Activated CD8-positive, alpha-beta T cell treated with anti-CD3 and anti-CD28 coated beads, Interleukin-2, amount 10 ng/mL, durations not matched to agents 7 days and 5 days (primary cell): Measurements from ENCODE around the gene NATD1. TPM values are rescaled to one million over a fixed set of nuclear protein-coding genes. Genes with fewer than 3 reads are reported as not detected.
A peak's percentile ranks its signal among the peaks of the same experiment; 100 is the strongest.

Experiments used
- ATAC-seq: fragments of 150-1000 bp; cut with Tn5 transposase; one replicate; pipeline ENCODE4 v1.10.0; 2021; ENCODE audit warnings: moderate library complexity
- CTCF ChIA-PET: fragments of 350-600 bp; sonication (Branson Sonifier 250); formaldehyde crosslinking; loops from one replicate; lab custom pipeline; 2021; ENCODE audit warnings: antibody characterized with exemption; lab: Charles Lee
- POLR2A ChIA-PET: fragments of 350-600 bp; sonication (Branson Sonifier 250); formaldehyde crosslinking; loops from one replicate; lab custom pipeline; 2021; ENCODE audit warnings: antibody characterized with exemption; lab: Charles Lee
- DNase-seq: peaks from one replicate; pipeline ENCODE4 v3.0.0-alpha.2; 2020
- H3K27ac Mint-ChIP-seq: one replicate; pipeline ENCODE4 v1.8.0; 2021; ENCODE audit warnings: mild to moderate bottlenecking, mixed read lengths
- H3K27me3 Mint-ChIP-seq: one replicate; pipeline ENCODE4 v1.8.0; 2021; ENCODE audit warnings: low read depth, mixed read lengths
- H3K36me3 Mint-ChIP-seq: one replicate; pipeline ENCODE4 v1.8.0; 2021; ENCODE audit warnings: low read depth, mixed read lengths
- H3K4me1 Mint-ChIP-seq: one replicate; pipeline ENCODE4 v1.8.0; 2021; ENCODE audit warnings: low read depth, mixed read lengths
- H3K4me3 Mint-ChIP-seq: one replicate; pipeline ENCODE4 v1.8.0; 2021; ENCODE audit warnings: mild to moderate bottlenecking, mixed read lengths
- H3K9me3 Mint-ChIP-seq: one replicate; pipeline ENCODE4 v1.8.0; 2022; ENCODE audit warnings: mixed read lengths; ENCODE audit not compliant: insufficient read depth
- total RNA-seq, 2 experiments: library from RNA; stranded (reverse); gene quantifications; one replicate each; pipeline ENCODE4 v1.2.3, GENCODE V29; 2021

Gene NATD1
- total RNA-seq, 2 experiments from 2014 or later = 1.1 to 1.3 TPM

DNA sequence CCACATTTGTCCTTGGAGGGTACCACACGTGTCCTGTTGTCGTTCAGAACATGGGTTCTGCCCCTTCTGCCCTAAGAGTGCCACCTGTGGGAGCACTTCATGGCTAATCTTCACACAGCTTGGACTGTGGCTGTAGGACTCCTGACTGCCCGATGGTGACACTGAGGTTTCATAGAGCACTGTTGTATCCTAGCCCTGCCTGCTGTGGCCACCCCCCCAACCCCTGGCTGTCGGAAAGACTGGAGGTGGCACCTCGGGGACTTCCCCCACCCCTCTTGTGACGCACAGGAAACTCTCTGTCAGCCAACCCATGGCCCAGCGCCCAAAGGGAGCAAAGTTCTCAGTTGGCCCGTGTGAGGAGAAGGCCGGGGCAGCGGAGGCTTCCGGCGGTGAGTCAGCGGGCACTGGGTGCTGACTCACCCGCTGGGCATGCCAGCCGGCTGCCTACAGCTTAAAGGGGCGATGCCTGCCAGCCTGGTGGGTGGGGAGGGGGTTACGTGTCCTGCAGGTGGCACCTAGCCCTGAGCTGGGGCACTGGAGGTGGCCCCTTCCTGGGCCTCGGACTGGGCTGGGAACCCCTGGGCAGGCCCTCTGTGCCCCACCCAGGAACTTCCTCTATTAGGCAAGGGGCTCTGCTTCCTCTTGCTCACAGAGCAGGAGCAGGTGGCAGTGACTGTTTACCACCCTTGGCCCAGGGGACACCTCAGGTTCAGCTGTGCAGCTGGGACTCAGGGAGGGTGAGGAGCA is 34.7 kb upstream of the NATD1 start:
- Mint-ChIP-seq H3K9me3 (no peaks in the 10 kb centered on the region), H3K36me3 (peaks cover 24% of the 10 kb centered on the region), H3K27ac (peak overlapping the region; percentile 94), H3K4me1 (peaks cover 43% of the 10 kb centered on the region), H3K27me3 (no peaks in the 10 kb centered on the region), H3K4me3 (peak overlapping the region; percentile 90)
- CTCF ChIA-PET = interaction anchor here (0.7 to 2.2 kb wide), 11 partner anchors 8 to 225 kb away, joined by 3 to 20 read pairs (median 4); no protein-coding TSS in a partner anchor
- POLR2A ChIA-PET = interaction anchor here (1.0 to 3.3 kb wide), 4 partner anchors 9 to 38 kb away, joined by 3 to 13 read pairs (median 7); partner anchors contain the start of gene NATD1
- peak; percentile 62 for ATAC-seq
- peak; percentile 95 for DNase-seq

DNA sequence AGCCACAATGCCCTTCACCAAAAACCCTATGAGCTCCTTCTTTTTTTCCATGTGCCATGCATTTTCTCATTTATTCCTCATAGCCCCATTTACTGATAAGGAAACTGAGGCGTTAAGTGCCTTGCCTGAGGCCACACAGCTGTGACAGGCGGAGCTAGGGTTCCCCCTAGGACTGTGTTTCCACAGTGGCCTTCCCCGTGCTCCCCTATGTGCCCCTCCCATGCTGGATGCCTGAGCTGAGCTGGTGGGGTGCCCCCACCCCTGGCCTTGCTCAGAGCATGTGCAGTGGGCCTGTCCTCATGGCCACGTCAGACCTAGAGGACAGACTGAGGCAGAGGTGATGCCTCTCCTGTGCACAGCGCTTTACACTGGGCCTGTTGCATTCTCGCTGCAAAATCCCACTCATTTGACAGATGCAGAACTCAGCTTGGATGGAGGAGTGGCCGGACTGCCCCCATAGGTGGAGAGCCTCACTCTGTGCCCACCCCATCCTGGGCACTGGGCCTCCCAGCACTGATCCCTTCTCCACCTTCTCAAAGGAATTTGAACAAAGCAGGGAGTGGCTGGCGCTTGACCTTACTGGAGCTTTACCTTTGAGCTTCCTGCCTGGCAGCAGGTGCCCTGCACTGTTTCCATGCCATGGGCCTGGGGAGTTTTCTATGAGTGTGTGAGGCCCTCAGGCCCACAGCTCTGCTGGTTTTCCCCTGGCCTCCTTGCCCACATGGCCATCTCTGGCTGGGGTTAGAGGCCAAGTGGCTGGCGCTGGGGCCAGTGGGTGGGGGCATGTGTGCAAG is 33.9 kb upstream of the NATD1 start:
- H3K27ac Mint-ChIP-seq = peak overlapping the region; percentile 94
- ChIA-PET CTCF (interaction anchor here (0.9 to 2.2 kb wide), 7 partner anchors 8 to 225 kb away, joined by 3 to 20 read pairs (median 4); partner anchors contain the start of gene DHRS7B), POLR2A (interaction anchor here (1.0 to 3.3 kb wide), 5 partner anchors 8 to 244 kb away, joined by 3 to 13 read pairs (median 6); partner anchors contain the start of genes NATD1 and USP22)
- peak overlapping the region; percentile 90 for H3K4me3 Mint-ChIP-seq
- peaks cover 43% of the 10 kb centered on the region for H3K4me1 Mint-ChIP-seq
- ATAC-seq = no peak
- H3K27me3 Mint-ChIP-seq = no peaks in the 10 kb centered on the region
- no peaks in the 10 kb centered on the region for H3K9me3 Mint-ChIP-seq
- DNase-seq = no peak
- peaks cover 22% of the 10 kb centered on the region for H3K36me3 Mint-ChIP-seq

DNA sequence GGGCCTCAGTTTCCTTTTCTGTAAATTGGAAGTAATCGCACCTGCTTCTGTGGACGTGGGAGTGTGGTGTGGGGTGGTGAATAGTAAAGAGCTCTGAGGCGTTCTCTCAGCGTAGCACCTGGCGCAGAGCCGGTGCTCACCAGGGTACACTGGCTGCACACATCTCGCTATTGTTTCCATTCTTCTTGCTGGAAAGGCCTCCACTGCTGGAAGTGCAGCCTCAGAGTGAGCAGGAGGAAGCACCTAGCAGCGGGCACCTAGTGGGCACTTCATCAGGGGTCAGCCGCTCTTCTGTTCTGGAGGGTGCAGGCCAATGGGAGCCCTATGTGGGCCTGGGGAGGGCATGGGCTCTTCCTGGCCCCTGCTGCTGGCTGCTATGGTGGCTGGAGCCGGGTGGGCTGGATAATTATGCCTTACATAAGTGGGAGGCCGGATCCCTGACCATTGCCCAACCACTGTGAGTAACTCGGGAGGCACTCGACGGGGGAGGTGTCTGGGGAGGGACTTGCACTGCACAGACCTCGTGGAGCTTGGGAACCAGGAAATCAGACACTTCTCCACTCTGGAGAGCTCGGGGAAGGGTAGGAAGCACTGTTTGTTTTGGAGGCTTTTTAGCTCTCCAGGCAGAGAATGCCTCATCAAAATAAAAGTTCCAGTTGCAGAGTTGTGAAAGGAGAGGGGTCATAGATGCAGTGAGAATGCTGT is 33.0 kb upstream of the NATD1 start:
- no peak for DNase-seq
- no peak for ATAC-seq
- peaks cover 16% of the 10 kb centered on the region for H3K36me3 Mint-ChIP-seq

DNA sequence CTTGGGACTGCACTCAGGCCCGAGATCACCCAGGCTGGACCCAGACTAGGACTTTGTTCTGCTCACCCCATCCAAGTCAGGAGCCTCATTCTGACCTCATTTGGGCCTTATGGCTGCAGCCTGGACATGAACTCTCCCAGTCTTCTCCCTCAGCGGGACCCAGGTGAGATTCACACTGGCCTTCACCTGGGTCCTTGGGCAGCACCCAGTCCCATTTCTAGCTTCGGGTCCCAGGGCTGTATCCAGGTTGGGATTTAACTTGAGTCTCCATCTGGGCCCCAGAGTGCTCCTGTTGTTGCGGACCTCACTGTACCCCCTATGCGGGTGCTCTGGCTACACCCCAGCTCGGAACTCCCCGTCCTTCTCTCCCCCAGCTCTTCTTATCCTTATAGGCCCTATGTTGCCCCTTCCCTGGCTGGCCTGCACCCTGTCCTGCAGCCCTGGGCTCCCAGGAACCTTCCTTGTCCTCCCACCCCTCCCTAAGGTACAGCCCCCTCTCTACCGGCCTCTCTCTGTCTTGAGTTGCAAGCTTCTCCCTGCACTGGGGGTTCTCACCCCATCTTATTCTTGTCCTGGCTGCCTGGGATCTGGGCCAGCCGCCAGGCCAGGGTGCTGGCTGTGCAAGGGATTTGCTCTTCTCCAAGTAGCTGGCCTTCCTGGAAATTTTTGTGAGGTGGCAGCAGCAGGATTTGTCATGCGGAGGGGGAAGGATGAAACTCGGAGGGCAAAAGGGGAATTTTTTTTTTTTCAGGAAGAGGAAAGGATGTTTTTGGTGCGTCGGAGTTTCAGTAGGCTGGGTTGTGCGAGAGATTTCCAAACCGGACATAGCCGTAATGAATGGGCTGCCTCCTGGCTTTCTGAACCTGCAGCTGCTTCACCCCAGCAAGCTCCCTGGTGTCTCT is 32.2 kb upstream of the NATD1 start:
- ATAC-seq (no peak), DNase-seq (peak; percentile 29)
- ChIA-PET CTCF (interaction anchor here (1.4 to 2.2 kb wide), 2 partner anchors 166 to 226 kb away, joined by 3 to 7 read pairs; no protein-coding TSS in a partner anchor), POLR2A (interaction anchor here (0.7 to 3.3 kb wide), 2 partner anchors 9 to 242 kb away, joined by 3 to 13 read pairs; partner anchors contain the start of gene USP22)
- Mint-ChIP-seq H3K9me3 (no peaks in the 10 kb centered on the region), H3K27ac (peak overlapping the region; percentile 94), H3K27me3 (no peaks in the 10 kb centered on the region), H3K36me3 (peaks cover 14% of the 10 kb centered on the region), H3K4me3 (peak overlapping the region; percentile 90), H3K4me1 (peaks cover 47% of the 10 kb centered on the region)

More for the DNA sequence above, 33.0 kb upstream of the NATD1 start:
- no peaks in the 10 kb centered on the region for H3K9me3 Mint-ChIP-seq
- H3K27ac Mint-ChIP-seq = peak overlapping the region; percentile 94
- H3K4me3 Mint-ChIP-seq = peak overlapping the region; percentile 90
- H3K27me3 Mint-ChIP-seq = no peaks in the 10 kb centered on the region
- ChIA-PET CTCF (interaction anchor here (1.1 to 2.2 kb wide), 3 partner anchors 159 to 225 kb away, joined by 3 to 7 read pairs (median 3); partner anchors contain the start of gene DHRS7B), POLR2A (interaction anchor here (1.5 to 3.3 kb wide), 2 partner anchors 10 to 243 kb away, joined by 5 to 13 read pairs; partner anchors contain the start of gene USP22)
- peaks cover 43% of the 10 kb centered on the region for H3K4me1 Mint-ChIP-seq

DNA sequence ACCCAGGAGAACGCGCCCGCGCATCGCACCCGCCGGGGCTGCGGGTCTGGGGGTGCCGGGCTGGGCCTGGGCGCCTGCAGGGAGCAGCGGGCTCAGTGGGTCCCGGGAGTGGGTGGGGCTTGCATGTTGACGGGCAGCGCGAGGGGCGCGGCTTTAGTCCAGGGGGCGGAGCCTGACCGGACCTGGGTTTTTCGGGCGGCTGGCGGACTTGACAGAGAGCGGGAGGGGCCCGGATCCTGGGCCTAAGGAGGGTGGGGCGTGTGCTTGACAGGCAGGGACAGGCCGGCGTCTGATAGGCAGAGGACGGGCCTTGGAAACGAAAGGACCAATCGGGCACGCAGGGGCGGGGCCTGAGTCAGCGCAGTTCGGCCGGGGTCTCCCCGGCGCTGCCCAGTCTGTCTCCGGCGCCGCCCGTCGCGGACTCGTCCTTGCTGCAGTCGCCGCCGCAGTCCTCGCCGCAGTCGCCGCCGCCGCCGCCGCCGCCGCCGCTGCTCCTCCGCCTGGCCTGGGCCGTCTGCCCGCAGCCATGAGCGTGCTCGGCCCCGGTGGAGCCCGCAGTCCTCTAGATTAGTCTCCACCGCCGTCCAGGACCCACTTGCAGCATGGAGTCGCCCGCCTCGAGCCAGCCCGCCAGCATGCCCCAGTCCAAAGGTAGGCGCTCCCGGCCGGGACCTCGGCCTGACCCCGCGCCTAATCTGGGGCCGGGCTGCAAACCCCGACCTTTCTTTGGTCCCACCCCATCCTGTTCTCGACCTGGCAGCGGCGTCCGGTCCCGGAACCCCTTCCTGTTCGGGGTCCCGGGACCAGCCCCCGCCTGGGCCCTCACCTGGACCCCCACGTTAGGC is 31.3 kb upstream of the NATD1 start, which contains the start of gene MAP2K3:
MAP2K3 (plus strand) TSS at position 393 of the 845 bp plus-strand sequence; CDS start at position 603, 210 bp downstream.
- Mint-ChIP-seq H3K36me3 (peaks cover 14% of the 10 kb centered on the region), H3K27ac (peak within 1 kb of the TSS; percentile 94), H3K27me3 (no peaks in the 10 kb centered on the region), H3K9me3 (no peaks in the 10 kb centered on the region), H3K4me3 (peak within 1 kb of the TSS; percentile 90), H3K4me1 (peaks cover 56% of the 10 kb centered on the region)
- ChIA-PET CTCF (interaction anchor here (0.7 to 0.8 kb wide), 3 partner anchors 10 to 185 kb away, joined by 3 to 4 read pairs (median 3); no protein-coding TSS in a partner anchor), POLR2A (interaction anchor here (0.7 kb wide), 1 partner anchor 242 kb away, joined by 3 read pairs; the partner anchor contains the start of gene USP22)
- peak; percentile 98 for DNase-seq
- ATAC-seq = peak; percentile 86

DNA sequence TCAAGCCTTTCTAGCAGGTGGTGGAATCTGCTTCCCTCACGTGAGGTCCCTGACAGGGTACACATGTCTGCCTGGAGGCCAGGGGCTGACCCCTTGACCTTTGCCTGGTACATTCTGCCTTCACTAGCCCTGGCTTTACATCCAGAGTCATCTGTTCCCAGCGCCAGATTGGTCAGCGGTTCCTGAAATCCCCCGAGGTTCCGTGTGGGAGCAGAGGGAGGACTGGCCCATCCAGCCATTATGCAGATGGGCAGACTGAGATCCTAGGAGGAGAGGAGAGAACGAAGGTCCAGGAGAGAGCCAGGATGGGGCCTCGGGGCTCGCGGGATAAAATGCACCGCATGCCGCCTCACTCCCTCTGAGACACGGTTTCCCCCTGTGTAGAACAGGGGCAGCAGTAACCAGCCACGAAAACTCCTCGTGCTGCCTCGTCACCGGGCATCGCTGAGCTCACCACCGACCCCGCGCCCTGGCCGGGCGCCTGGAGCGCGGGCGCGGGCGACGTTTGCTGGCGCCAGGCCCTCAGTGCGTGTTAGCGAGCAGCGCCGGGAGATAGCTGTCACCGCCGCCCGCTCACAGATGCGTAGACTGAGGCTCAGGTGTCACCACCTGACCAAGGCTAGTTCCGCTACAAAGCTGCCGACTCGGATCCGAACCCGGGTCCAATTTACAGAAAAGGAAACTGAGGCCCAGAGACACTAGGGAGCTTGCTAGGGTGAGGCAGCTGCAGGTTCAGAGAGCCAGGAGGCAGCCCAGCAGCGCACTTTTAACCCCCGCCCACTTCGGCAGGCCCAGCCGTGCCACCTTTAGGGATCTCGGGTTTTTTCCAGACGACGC is 30.5 kb upstream of the NATD1 start:
- peaks cover 59% of the 10 kb centered on the region for H3K4me1 Mint-ChIP-seq
- no peaks in the 10 kb centered on the region for H3K9me3 Mint-ChIP-seq
- ChIA-PET POLR2A (no interaction called here), CTCF (interaction anchor here (0.7 to 0.8 kb wide), 3 partner anchors 11 to 184 kb away, joined by 3 to 4 read pairs (median 3); no protein-coding TSS in a partner anchor)
- H3K27me3 Mint-ChIP-seq = no peaks in the 10 kb centered on the region
- peaks cover 14% of the 10 kb centered on the region for H3K36me3 Mint-ChIP-seq
- peak overlapping the region; percentile 94 for H3K27ac Mint-ChIP-seq
- ATAC-seq (peak; percentile 2), DNase-seq (no peak)
- H3K4me3 Mint-ChIP-seq = peak overlapping the region; percentile 90

DNA sequence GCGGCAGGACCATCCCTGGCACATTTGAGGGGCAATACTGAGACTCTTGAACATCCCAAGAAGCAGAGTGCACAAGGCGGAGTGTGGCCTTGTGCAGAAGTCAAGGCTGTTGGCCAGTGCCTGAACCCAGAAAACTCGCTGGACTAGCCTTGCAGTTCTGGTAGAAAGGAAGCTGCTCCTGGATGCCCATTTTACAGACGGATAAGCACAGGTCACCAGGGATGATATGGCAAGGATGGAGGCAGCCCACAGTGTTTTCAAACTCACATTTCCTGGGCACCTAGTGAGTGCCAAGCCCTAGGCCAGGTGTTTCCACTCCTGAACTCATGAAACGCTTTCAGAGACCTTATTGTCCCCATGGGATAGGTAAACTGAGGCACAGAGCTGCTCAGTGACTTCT is 29.6 kb upstream of the NATD1 start:
- CTCF ChIA-PET = interaction anchor here (1.2 kb wide), 1 partner anchor 232 kb away, joined by 4 read pairs; no protein-coding TSS in a partner anchor
- ATAC-seq (no peak), DNase-seq (no peak)
- H3K9me3 Mint-ChIP-seq = no peaks in the 10 kb centered on the region
- H3K27ac Mint-ChIP-seq = no peak overlapping the region
- H3K4me3 Mint-ChIP-seq = no peak overlapping the region
- no peaks in the 10 kb centered on the region for H3K27me3 Mint-ChIP-seq
- peaks cover 14% of the 10 kb centered on the region for H3K36me3 Mint-ChIP-seq
- peaks cover 57% of the 10 kb centered on the region for H3K4me1 Mint-ChIP-seq
- POLR2A ChIA-PET = interaction anchor here (0.6 to 1.3 kb wide), 2 partner anchors 16 to 43 kb away, joined by 3 to 4 read pairs; no protein-coding TSS in a partner anchor

DNA sequence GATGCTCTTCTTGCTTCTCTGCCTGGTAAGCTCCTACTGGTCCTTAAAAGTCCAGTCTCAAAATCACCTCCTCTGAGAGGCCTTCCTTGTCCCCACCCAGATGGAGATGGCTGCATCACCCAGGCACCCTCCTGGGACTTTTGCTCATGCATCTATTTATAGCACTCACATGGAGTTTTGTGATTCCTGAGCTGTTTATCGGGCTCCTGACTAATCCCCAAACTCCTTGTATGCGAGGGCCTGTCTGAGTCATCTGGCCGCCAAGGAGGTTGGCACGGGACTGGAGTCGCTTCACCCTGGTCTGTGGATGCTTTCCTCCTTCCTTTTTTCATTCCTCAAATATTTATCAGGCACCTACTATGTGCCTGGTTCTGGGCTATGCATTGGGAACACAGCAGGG is 29.0 kb upstream of the NATD1 start:
- DNase-seq (no peak), ATAC-seq (no peak)
- peaks cover 57% of the 10 kb centered on the region for H3K4me1 Mint-ChIP-seq
- no peaks in the 10 kb centered on the region for H3K27me3 Mint-ChIP-seq
- no peak overlapping the region for H3K4me3 Mint-ChIP-seq
- H3K27ac Mint-ChIP-seq = no peak overlapping the region
- no peaks in the 10 kb centered on the region for H3K9me3 Mint-ChIP-seq
- ChIA-PET POLR2A (interaction anchor here (0.6 to 1.3 kb wide), 2 partner anchors 17 to 42 kb away, joined by 3 to 4 read pairs; no protein-coding TSS in a partner anchor), CTCF (interaction anchor here (1.2 kb wide), 1 partner anchor 232 kb away, joined by 4 read pairs; no protein-coding TSS in a partner anchor)
- H3K36me3 Mint-ChIP-seq = peaks cover 14% of the 10 kb centered on the region
